Heart left ventricle (tissue), 13 donors: ENCODE results near the gene RNF213.

Source experiments
- CTCF ChIP-seq, 12 donors: fragments of 200-600 bp; sonication (generic) in 4 of 12; IDR thresholded peaks; one replicate each; pipeline versions ENCODE4 v1.5.0 to v1.8.0; 2018 to 2022; ENCODE audit warnings: antibody characterized with exemption in 12 of 12, mild to moderate bottlenecking in 5 of 12
- POLR2A ChIP-seq, 2 donors: fragments of 450-650 bp; IDR thresholded peaks; one replicate each; pipeline ENCODE4 v1.6.1; 2017; ENCODE audit warnings: antibody characterized with exemption in 2 of 2, mild to moderate bottlenecking in 2 of 2, moderate library complexity in 2 of 2
- donor health status: ischemic (EF 13 %, LVEDD 7.1; RV severe dilation, severe dysfunction).
- donor health status: DM: no; HTN: yes; CAD: no.
- donor health status: DM: no; HTN: no; CAD: no.
- donor health status: ischemic (EF 25% LVEDD 6.9; RV normal size, moderate dysfunction).
- donor health status: ischemic (EF 25% LVEDD 5.7; RV mildly dilated, moderate dysfunction).
- donor health status: ischemic (EF 35%, LVEDD 5.7; RV mildly dilated, moderate dysfunction).
- donor health status: nonischemic (EF 11% LVEDD 7.7; RV severe dilation, severe dysfunction).
- donor health status: DM: yes; HTN: yes; CAD: no.
- donor health status: PGD.
- donor health status: ischemic (EF 29% LVEDD 5.4; RV normal size, mild dysfunction).
- donor health status: nonischemic (EF 23%, LVEDD 6.1; RV moderate dilation, normal function).

GRCh38 chr17:80316927-80317705 lies 56.5 kb downstream of the RNF213 start:
- no peak for TF ChIP-seq CTCF (IDR thresholded peaks at IDR 0.05)
- TF ChIP-seq POLR2A (IDR thresholded peaks at IDR 0.05) = no peak
